GM19324 (cell line): ENCODE data around the gene KIAA0319L.
"Not testable (repeated sequence)": the region's sequence is repeated elsewhere in the genome, so short reads cannot be mapped to it uniquely, and the experiment has no call there.

Source experiments
- ATAC-seq: cut with Tn5 transposase; IDR thresholded peaks from one replicate; pipeline ENCODE4 v1.9.1; 2021; ENCODE audit warnings: mild to moderate bottlenecking, moderate library complexity; ENCODE audit not compliant: unreplicated experiment, low FRiP score

KIAA0319L gene

DNA sequence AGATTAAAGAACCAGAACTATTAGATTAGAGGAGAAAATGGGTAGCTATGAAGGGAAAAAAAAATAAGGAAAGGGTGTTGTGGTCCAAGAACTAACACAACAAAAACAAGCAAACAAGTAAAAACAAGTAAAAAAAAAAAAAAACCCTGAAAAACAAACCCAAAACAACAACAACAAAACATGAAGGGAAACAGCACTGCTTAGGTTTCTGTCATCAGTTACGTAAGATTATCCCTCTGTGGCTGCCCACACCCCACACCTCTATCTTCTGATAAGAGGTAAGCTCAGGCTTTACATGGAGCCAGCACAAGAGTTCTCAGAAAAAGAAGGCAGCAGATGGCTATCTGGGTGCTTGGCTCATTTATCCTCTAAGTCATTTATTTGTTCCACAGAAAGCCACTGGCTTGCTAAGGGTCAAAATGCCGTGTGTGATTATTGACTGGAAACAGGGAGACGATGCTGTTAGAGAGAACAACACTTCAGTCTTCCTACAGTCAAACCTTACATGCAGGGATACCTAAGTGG lies 57.5 kb downstream of the KIAA0319L start:
- no peak for ATAC-seq

GRCh38 chr1:35499231-35499630 lies 58.0 kb downstream of the KIAA0319L start:
- no peak for ATAC-seq

DNA sequence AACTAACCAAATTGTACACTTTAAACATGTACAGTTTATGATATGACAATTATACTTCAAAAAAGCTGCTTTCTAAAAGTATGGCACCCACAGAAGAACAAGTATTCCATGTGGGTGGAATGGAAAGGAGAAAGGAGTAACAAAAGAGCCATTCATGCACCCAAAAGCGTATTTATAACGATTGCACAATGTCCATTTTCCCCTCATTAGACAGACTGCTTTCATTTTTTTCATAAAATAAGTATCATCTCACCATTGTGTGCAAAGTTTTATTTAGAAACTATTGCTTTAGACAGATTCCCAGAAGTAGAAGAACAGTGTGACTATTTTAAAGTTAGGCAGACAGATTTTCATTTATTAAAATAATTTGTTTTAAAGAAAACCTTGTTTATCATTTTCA lies 59.6 kb downstream of the KIAA0319L start:
- ATAC-seq: no peak

- no peak for ATAC-seq
Measured at GRCh38 chr1:35490250-35490649, 67.0 kb downstream of the KIAA0319L start.

DNA sequence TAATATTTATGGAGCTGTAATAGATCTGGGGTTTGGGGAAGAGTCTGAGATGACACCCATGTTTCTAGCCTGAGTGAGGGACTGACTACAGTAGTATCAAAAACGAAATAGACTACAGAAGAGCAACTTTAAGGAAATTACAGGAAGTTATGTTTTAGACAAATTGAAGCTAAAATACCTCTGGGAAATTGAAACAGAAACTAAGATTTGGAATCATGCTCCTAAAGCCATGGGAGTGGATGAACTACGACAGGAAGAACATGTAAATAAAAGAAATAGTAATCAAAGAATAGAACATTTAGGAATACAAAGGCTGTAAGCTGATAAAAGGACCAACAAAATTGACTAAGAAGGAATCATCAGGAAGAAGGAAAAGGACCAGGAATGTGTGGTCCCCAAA lies 68.9 kb downstream of the KIAA0319L start:
- ATAC-seq: no peak

GRCh38 chr1:35486858-35487408 lies 70.3 kb downstream of the KIAA0319L start:
- no peak for ATAC-seq

- no peak for ATAC-seq
Measured at GRCh38 chr1:35481229-35481628, 76.0 kb downstream of the KIAA0319L start.

GRCh38 chr1:35477870-35478269 lies 79.3 kb downstream of the KIAA0319L start:
- ATAC-seq: no peak

DNA sequence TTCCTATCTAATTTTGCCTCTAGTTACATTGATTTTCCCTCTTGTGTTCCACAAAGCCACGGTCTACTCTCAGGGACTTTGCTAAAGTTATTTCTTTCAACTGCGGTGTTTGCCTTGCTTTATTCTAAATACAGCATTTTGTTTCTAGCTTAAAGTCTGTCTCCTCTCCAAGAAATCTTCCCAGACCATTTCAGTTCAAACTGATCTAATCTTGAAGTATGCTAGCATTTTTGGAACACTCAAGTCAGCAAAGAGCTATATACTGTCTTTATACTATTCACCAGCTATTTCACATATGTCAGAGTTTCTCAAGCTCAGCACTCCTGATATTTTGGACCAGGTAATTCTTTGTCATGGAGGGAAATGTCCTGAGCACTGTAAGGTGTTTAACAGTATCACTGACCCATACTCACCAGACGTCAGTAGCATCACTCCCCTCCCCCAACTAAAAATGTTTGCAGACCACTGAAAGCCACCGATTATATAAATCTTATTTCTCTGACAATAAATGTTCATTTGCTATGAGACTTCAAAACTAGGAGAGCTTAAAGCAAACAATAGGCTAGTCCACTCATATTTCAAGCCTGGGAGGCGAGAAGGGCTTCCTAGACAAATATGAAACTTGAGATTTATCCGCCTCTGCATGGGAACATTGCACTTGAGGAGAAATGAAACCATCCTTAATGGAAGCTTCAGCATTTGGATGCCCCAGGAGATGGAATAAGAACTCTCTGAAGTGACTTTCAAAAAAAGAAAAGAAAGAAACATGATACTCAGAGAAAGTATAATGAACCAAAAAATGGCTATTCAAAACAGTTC lies 81.1 kb downstream of the KIAA0319L start:
- ATAC-seq: no peak

- no peak for ATAC-seq
Measured at GRCh38 chr1:35475356-35475755, 81.8 kb downstream of the KIAA0319L start.

DNA sequence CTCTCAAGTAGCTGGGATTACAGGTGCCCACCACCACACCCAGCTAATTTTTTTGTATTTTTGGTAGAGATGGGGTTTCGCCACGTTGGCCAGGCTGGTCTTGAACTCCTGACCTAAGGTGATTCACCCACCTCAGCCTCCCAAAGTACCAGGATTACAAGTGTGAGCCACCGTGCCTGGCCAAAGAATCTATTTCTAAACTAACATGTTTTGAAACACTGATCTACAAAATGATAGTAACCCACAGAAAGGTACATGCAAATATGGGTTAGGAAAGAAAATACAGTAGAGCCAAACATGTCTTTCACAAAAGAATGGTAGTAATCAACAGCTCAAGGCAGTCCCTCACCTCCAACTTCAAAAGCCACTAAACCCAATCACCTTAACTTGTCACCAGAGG lies 84.0 kb downstream of the KIAA0319L start:
- ATAC-seq: not testable (repeated sequence)

DNA sequence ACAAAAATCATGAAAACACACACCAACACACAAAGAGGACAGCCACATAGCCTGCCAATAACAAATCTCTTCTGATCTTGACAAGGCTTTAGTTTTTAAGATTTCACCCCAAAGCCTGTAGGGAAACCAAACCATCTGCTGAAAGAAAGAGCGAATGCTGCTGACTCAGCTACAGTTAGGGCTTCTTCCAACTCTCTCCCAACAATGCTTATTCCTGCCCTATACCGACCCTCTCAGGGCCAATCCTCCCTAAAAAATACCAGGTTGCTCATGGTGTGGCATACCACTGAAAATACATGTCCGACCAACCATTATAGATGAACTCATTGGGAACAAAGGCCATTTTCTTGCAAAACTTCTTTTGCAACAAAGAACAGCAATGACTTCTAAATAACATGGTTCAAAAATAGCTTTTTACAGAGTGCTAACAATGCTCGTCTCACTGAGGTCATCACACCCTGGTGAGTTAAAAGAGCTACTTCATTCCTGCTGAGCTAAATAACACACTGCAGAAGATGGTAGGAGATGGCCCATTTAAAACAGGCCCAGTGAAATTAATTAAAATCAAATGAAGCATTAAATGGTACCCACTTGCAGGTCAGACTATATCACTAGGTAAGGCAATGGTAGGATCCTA lies 86.1 kb downstream of the KIAA0319L start:
- no peak for ATAC-seq

DNA sequence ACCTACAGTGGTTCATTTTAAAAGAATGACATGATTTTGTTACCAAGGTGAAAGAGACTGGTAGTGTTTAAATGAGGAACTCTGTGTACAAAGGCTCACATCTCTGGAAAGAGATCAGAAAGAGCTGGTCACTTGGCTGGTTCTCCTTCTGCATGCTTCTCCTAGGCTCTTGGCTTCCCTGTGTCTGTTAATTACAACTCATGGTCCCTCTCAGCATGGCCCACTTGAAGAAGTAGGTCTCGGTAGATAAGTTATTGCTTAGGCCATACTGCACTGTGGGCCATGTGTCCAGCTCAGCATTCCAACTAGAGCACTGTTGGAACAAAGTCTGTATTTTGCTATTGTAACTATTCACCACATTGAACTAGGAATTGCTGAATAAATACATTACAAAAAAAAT lies 91.1 kb downstream of the KIAA0319L start:
- ATAC-seq: no peak

- ATAC-seq: not testable (repeated sequence)
Measured at GRCh38 chr1:35463749-35464148, 93.5 kb downstream of the KIAA0319L start.

DNA sequence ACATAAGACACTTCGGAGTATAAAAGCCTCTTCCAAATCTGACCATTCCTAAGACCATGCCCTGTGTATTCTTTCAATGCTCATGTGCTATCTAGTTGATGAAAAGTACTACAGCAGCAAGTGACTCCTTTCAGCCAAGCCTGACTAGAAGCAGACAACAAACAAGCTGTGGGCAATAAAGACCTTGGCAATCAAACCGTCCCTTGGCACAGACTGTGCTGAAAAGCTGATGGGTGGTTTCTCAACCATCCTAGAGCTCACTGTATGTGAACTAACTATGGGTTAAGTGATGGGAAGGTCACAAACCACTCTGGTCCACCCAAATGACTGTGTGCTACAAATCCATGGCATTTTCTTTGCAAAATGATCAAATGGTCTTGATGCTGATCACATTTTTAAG lies 94.0 kb downstream of the KIAA0319L start:
- no peak for ATAC-seq

- no peak for ATAC-seq
Measured at GRCh38 chr1:35461966-35462651, 95.1 kb downstream of the KIAA0319L start.

DNA sequence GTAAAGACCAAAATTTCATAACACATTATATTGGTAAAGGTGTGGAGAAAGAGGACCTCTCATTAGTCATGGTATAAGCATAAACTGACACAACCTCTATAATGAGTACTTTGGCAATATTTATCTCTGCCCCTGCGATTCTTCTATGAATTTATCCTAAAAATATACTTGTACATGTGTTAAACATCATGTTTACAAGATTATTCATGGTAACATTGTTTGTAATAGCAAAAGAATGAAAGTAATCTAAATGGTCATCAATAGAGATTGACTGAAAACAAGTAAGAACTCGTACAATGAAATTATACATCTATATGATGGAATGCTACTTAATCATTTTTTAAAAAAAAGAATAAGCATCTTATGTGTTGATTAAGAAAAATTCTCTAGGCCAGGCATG lies 96.4 kb downstream of the KIAA0319L start:
- no peak for ATAC-seq

DNA sequence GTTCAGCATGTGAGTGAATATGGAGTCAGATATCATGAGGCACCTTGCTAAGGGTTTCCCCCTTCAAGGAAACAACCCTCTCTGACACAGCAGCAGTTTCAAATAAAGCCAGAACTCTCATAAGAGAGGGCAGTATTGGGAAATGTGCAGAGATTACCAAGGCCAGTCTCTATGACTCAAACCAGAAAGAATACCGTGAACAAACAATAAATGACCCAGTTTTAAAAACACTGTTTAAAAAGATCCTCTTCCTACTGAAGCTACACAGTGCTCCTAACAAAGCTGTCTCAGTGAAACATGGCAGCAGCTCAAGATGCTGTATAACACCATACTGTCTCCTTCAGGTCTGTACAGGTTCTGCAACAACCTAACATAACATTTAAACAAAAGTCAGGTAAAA lies 102.6 kb downstream of the KIAA0319L start:
- no peak for ATAC-seq

- no peak for ATAC-seq
Measured at GRCh38 chr1:35454176-35454575, 103.0 kb downstream of the KIAA0319L start.

- no peak for ATAC-seq
Measured at GRCh38 chr1:35453031-35453430, 104.2 kb downstream of the KIAA0319L start.
